NT2/D1 (cell line): ENCODE results near the gene GLYR1.

Source experiments
- DNase-seq: peaks from one replicate; pipeline ENCODE4 v3.0.0-alpha.2; 2011; ENCODE audit warnings: low read depth, low spot score
- H3K27me3 ChIP-seq: 2 replicates; pipeline ENCODE4 v1.6.0; 2011; ENCODE audit warnings: mild to moderate bottlenecking; ENCODE audit not compliant: insufficient read length, insufficient read depth
- H3K36me3 ChIP-seq: 2 replicates; pipeline ENCODE4 v1.6.1; 2011; ENCODE audit warnings: mild to moderate bottlenecking, low read length, mixed read lengths; ENCODE audit not compliant: insufficient read depth, insufficient read length
- H3K4me1 ChIP-seq: 2 replicates; pipeline ENCODE4 v1.5.1; 2011; ENCODE audit not compliant: insufficient read depth, insufficient read length
- H3K4me3 ChIP-seq: 2 replicates; pipeline ENCODE4 v1.5.1; 2011; ENCODE audit warnings: low read depth; ENCODE audit not compliant: insufficient read length
- H3K9ac ChIP-seq: 2 replicates; pipeline ENCODE4 v1.6.0; 2011; ENCODE audit warnings: low read depth; ENCODE audit not compliant: insufficient read length
- H3K9me3 ChIP-seq: 2 replicates; pipeline ENCODE4 v1.5.1; 2011; ENCODE audit warnings: mild to moderate bottlenecking, low read length; ENCODE audit not compliant: insufficient read depth
- SUZ12 ChIP-seq: IDR thresholded peaks from 2 replicates; pipeline ENCODE4 v1.6.1; 2011; ENCODE audit not compliant: insufficient read length, insufficient read depth; ENCODE audit errors: extremely low read depth
- YY1 ChIP-seq: IDR thresholded peaks from 2 replicates; pipeline ENCODE4 v1.6.1; 2011; ENCODE audit not compliant: insufficient read length, insufficient read depth
- ZNF274 ChIP-seq: IDR thresholded peaks from 2 replicates; pipeline ENCODE4 v1.6.1; 2011; ENCODE audit warnings: mild to moderate bottlenecking, low read depth, low read length

Gene GLYR1

GRCh38 chr16:4797805-4798252 lies 49.3 kb downstream of the GLYR1 start:
- no peak overlapping the region for H3K4me3 ChIP-seq
- peaks cover 25% of the 10 kb centered on the region for H3K4me1 ChIP-seq
- no peak overlapping the region for H3K9ac ChIP-seq
- peaks cover 44% of the 10 kb centered on the region for H3K36me3 ChIP-seq
- H3K27me3 ChIP-seq: peaks cover 3% of the 10 kb centered on the region
- DNase-seq: no peak
- no peaks in the 10 kb centered on the region for H3K9me3 ChIP-seq
- TF ChIP-seq ZNF274: no peak

GRCh38 chr16:4796982-4797804 lies 49.9 kb downstream of the GLYR1 start:
- no peaks in the 10 kb centered on the region for H3K9me3 ChIP-seq
- H3K4me1 ChIP-seq: peaks cover 25% of the 10 kb centered on the region
- H3K4me3 ChIP-seq: no peak overlapping the region
- DNase-seq: no peak
- peaks cover 3% of the 10 kb centered on the region for H3K27me3 ChIP-seq
- TF ChIP-seq YY1 (no peak), SUZ12 (no peak)
- peaks cover 44% of the 10 kb centered on the region for H3K36me3 ChIP-seq
- H3K9ac ChIP-seq: no peak overlapping the region

DNA sequence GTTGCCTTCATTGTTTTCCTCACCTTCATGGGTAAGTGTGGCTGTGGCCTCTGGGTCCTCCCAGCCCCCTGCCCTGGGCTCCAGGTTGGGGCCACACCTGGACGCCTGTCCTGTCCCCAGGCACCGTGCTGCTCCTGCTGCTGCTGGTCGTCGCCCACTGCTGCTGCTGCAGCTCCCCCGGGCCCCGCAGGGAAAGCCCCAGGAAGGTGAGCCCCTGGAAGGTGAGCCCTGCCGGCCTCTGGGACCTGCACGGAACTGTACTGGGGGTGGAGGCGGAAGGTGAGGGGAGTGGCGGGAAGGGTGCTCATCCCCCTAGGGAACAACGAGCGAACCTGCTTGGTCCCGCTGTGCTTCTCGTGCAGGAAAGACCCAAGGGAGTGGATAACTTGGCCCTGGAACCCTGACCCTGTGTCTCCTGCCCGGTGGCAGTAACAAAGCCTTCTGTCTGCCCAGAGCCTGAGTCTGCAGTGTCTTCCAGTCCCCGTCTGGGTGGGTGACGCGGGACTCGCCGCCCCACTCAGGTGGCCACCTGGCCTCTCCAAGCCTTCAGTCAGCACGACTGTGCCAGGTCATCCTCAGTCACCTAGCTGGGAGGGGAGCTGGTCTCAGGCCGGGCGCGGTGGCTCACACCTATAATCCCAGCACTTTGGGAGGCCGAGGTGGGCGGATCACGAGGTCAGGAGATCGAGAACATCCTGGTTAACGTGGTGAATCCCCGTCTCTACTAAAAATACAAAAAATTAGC lies 51.1 kb downstream of the GLYR1 start:
- TF ChIP-seq SUZ12 (no peak), YY1 (no peak), ZNF274 (no peak)
- Histone ChIP-seq H3K4me3 (no peak overlapping the region), H3K9ac (no peak overlapping the region), H3K4me1 (peaks cover 19% of the 10 kb centered on the region), H3K36me3 (peaks cover 44% of the 10 kb centered on the region), H3K27me3 (peaks cover 3% of the 10 kb centered on the region), H3K9me3 (no peaks in the 10 kb centered on the region)
- DNase-seq: no peak

DNA sequence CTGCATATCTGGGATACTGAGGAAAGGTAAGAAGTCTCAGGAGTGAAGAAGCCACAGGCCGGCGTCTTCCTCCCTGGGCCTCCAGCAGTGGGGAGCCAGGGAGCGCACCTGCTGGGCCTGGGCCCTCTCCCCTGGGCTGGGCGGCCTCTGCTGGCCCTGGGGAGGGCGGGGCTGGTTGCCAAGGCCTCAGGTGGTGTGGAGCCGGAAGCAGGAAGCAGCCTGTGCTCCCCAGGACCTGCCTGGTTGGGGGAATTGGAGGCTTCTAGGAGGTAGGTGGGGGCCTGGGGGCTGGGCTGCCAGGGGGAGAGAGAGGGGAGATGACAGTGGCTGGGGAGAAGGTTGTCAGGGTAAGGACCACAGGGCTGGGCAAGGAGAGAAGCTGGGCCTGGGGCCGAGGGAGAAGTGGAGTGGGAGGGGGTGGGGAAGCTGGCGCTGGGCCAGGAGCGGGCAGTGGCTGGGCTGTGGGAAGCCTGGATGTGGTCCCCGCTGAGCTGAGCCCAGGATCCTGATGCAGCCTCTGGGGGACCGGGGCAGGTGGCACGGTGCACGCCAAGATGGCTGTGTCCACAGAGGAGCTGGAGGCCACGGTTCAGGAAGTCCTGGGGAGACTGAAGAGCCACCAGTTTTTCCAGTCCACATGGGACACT lies 51.8 kb downstream of the GLYR1 start, which contains the start of gene SMIM22:
SMIM22 (plus strand) TSS at position 189 of the 647 bp plus-strand sequence; CDS start at position 555, 366 bp downstream.
- DNase-seq: no peak
- peaks cover 39% of the 10 kb centered on the region for H3K36me3 ChIP-seq
- no peaks in the 10 kb centered on the region for H3K9me3 ChIP-seq

GRCh38 chr16:4792951-4793513 lies 54.1 kb downstream of the GLYR1 start:
- TF ChIP-seq YY1 (no peak), SUZ12 (no peak), ZNF274 (no peak)
- peaks cover 12% of the 10 kb centered on the region for H3K4me1 ChIP-seq

More for the DNA sequence above, 51.8 kb downstream of the GLYR1 start, which contains the start of gene SMIM22:
- no peak within 1 kb of the TSS for H3K4me3 ChIP-seq
- peaks cover 12% of the 10 kb centered on the region for H3K4me1 ChIP-seq
- TF ChIP-seq ZNF274: no peak
- TF ChIP-seq SUZ12: no peak
- TF ChIP-seq YY1: no peak
- H3K27me3 ChIP-seq: no peaks in the 10 kb centered on the region
- H3K9ac ChIP-seq: no peak within 1 kb of the TSS

DNA sequence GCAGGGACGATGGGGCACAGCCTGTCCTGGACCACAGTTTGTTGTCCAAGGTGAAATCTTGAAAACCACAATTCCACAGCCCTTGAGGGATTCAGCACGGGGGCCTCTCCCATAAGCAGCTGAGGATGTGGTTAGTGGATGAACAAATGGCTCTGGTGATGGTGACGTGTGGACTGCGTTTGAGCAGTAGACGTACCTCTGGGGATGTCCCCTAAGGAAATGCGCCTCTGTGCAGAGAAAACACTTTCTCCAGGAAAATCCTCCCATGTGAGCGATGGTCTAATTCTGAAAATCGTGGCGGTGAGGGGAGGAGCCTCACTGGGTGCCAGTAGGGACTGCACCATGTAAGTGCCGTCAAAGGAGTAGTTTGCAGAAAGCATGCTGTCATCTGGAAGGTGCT lies 56.2 kb downstream of the GLYR1 start:
- TF ChIP-seq ZNF274 (no peak), SUZ12 (no peak), YY1 (no peak)
- Histone ChIP-seq H3K36me3 (peaks cover 4% of the 10 kb centered on the region), H3K4me3 (no peak overlapping the region), H3K9me3 (no peaks in the 10 kb centered on the region), H3K9ac (no peak overlapping the region), H3K4me1 (peaks cover 17% of the 10 kb centered on the region), H3K27me3 (no peaks in the 10 kb centered on the region)
- DNase-seq: no peak

More at GRCh38 chr16:4792951-4793513, 54.1 kb downstream of the GLYR1 start:
- Histone ChIP-seq H3K9ac (peak overlapping the region; percentile 0), H3K27me3 (no peaks in the 10 kb centered on the region), H3K9me3 (no peaks in the 10 kb centered on the region), H3K36me3 (peaks cover 21% of the 10 kb centered on the region), H3K4me3 (no peak overlapping the region)
- DNase-seq: no peak
